SK-N-SH treated with all-trans-retinoic acid at 6 μM for 48 hours (cell line): ENCODE measurements around the gene SMYD3.

Source experiments
- ATAC-seq: fragments of 200-7000 bp; cut with Tn5 transposase; 3 replicates; pipeline ENCODE4 v1.9.1; 2020; ENCODE audit warnings: mild to moderate bottlenecking, moderate library complexity
- ARNTL ChIP-seq: fragments of 450-650 bp; formaldehyde crosslinking; IDR thresholded peaks from 2 replicates; pipeline ENCODE4 v1.5.0; 2020; ENCODE audit warnings: low read depth, mild to moderate bottlenecking, moderate library complexity, borderline replicate concordance
- BACH2 ChIP-seq: fragments of 250-450 bp; sonication (Bioruptor Pico); IDR thresholded peaks from 2 replicates; pipeline ENCODE4 v1.9.0; 2021; ENCODE audit warnings: mild to moderate bottlenecking, borderline replicate concordance
- CREB5 ChIP-seq: fragments of 250-450 bp; sonication (Bioruptor Pico); IDR thresholded peaks from 2 replicates; pipeline ENCODE4 v1.5.1; 2020; ENCODE audit warnings: low read depth, mild to moderate bottlenecking, moderate library complexity
- CSDC2 ChIP-seq: fragments of 250-450 bp; sonication (Bioruptor Pico); IDR thresholded peaks from 2 replicates; pipeline ENCODE4 v1.5.0; 2020; ENCODE audit warnings: mild to moderate bottlenecking, moderate library complexity
- CSRNP3 ChIP-seq: fragments of 250-450 bp; sonication (Bioruptor Pico); IDR thresholded peaks from 2 replicates; pipeline ENCODE4 v1.5.1; 2021; ENCODE audit warnings: mild to moderate bottlenecking, moderate library complexity
- ESRRG ChIP-seq: fragments of 250-450 bp; sonication (Bioruptor Pico); IDR thresholded peaks from 2 replicates; pipeline ENCODE4 v1.6.1; 2021; ENCODE audit warnings: mild to moderate bottlenecking
- GLIS3 ChIP-seq: fragments of 250-450 bp; sonication (Bioruptor Pico); IDR thresholded peaks from 2 replicates; pipeline ENCODE4 v1.5.0; 2020; ENCODE audit warnings: mild to moderate bottlenecking, moderate library complexity
- ISL1 ChIP-seq: fragments of 250-450 bp; sonication (Bioruptor Pico); IDR thresholded peaks from 2 replicates; pipeline ENCODE4 v2.1.2; 2022; ENCODE audit warnings: mild to moderate bottlenecking, moderate library complexity
- OSR1 ChIP-seq: fragments of 250-450 bp; sonication (Bioruptor Pico); IDR thresholded peaks from 2 replicates; pipeline ENCODE4 v1.8.0; 2022; ENCODE audit warnings: moderate library complexity, mild to moderate bottlenecking, inconsistent platforms
- PPARA ChIP-seq: fragments of 250-450 bp; sonication (Bioruptor Pico); IDR thresholded peaks from 2 replicates; pipeline ENCODE4 v1.5.0; 2020; ENCODE audit warnings: mild to moderate bottlenecking, borderline replicate concordance
- RARB ChIP-seq: fragments of 250-450 bp; sonication (Bioruptor Pico); IDR thresholded peaks from 2 replicates; pipeline ENCODE4 v1.8.0; 2021; ENCODE audit warnings: mild to moderate bottlenecking, moderate library complexity
- SNAI2 ChIP-seq: fragments of 250-450 bp; sonication (Bioruptor Pico); IDR thresholded peaks from 2 replicates; pipeline ENCODE4 v1.5.0; 2020; ENCODE audit warnings: mild to moderate bottlenecking, moderate library complexity
- TCF4 ChIP-seq: fragments of 250-450 bp; sonication (Bioruptor Pico); IDR thresholded peaks from 2 replicates; pipeline ENCODE4 v1.8.0; 2021; ENCODE audit warnings: mild to moderate bottlenecking, moderate library complexity, borderline replicate concordance
- TOX ChIP-seq: fragments of 250-450 bp; sonication (Bioruptor Pico); IDR thresholded peaks from 2 replicates; pipeline ENCODE4 v1.8.0; 2021; ENCODE audit warnings: mild to moderate bottlenecking, moderate library complexity, borderline replicate concordance
- TSHZ2 ChIP-seq: fragments of 250-450 bp; sonication (Bioruptor Pico); IDR thresholded peaks from 2 replicates; pipeline ENCODE4 v1.5.0; 2020; ENCODE audit warnings: mild to moderate bottlenecking, moderate library complexity
- ZC3H10 ChIP-seq: fragments of 250-450 bp; sonication (Bioruptor Pico); IDR thresholded peaks from 2 replicates; pipeline ENCODE4 v1.5.1; 2021; ENCODE audit warnings: mild to moderate bottlenecking, moderate library complexity
- ZFP3 ChIP-seq: fragments of 250-450 bp; sonication (Bioruptor Pico); IDR thresholded peaks from 2 replicates; pipeline ENCODE4 v1.5.0; 2020; ENCODE audit warnings: mild to moderate bottlenecking, moderate library complexity
- ZFP30 ChIP-seq: fragments of 450-650 bp; formaldehyde crosslinking; IDR thresholded peaks from 2 replicates; pipeline ENCODE4 v1.5.0; 2022; ENCODE audit warnings: mild to moderate bottlenecking, moderate library complexity
- ZNF565 ChIP-seq: fragments of 450-650 bp; formaldehyde crosslinking; conservative IDR thresholded peaks from 2 replicates; pipeline ENCODE4 v1.5.0; 2020; ENCODE audit warnings: low read depth, mild to moderate bottlenecking, moderate library complexity
- ZNF70 ChIP-seq: fragments of 450-650 bp; formaldehyde crosslinking; IDR thresholded peaks from 2 replicates; pipeline ENCODE4 v1.5.0; 2020; ENCODE audit warnings: mild to moderate bottlenecking, moderate library complexity
- ZNF8 ChIP-seq: fragments of 450-650 bp; formaldehyde crosslinking; IDR thresholded peaks from 2 replicates; pipeline ENCODE4 v1.5.0; 2020; ENCODE audit warnings: mild to moderate bottlenecking, moderate library complexity
- TF ChIP-seq, protein P1 (sequence below): fragments of 250-450 bp; sonication (Bioruptor Pico); IDR thresholded peaks from 2 replicates; pipeline ENCODE4 v1.8.0; 2021; ENCODE audit warnings: low read depth, mild to moderate bottlenecking, moderate library complexity, borderline replicate concordance
- TF ChIP-seq, protein P2 (sequence below): fragments of 250-450 bp; sonication (Bioruptor Pico); IDR thresholded peaks from 2 replicates; pipeline ENCODE4 v1.8.0; 2020; ENCODE audit warnings: mild to moderate bottlenecking, moderate library complexity, borderline replicate concordance

Gene SMYD3

GRCh38 chr1:245968775-245969174 is 538.3 kb downstream of the SMYD3 start:
- no peak for ATAC-seq
- TF ChIP-seq, protein P1, sequence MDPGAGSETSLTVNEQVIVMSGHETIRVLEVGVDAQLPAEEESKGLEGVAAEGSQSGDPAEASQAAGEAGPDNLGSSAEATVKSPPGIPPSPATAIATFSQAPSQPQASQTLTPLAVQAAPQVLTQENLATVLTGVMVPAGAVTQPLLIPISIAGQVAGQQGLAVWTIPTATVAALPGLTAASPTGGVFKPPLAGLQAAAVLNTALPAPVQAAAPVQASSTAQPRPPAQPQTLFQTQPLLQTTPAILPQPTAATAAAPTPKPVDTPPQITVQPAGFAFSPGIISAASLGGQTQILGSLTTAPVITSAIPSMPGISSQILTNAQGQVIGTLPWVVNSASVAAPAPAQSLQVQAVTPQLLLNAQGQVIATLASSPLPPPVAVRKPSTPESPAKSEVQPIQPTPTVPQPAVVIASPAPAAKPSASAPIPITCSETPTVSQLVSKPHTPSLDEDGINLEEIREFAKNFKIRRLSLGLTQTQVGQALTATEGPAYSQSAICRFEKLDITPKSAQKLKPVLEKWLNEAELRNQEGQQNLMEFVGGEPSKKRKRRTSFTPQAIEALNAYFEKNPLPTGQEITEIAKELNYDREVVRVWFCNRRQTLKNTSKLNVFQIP (CRISPR knock-in tag): no peak
- TF ChIP-seq GLIS3: no peak
- TF ChIP-seq ZFP30: no peak
- no peak for TF ChIP-seq PPARA (CRISPR knock-in tag)
- no peak for TF ChIP-seq TOX (CRISPR knock-in tag)
- no peak for TF ChIP-seq ARNTL (CRISPR knock-in tag)
- no peak for TF ChIP-seq SNAI2 (CRISPR knock-in tag)
- no peak for TF ChIP-seq ZNF70 (CRISPR knock-in tag)
- TF ChIP-seq BACH2: no peak
- no peak for TF ChIP-seq ZNF8 (CRISPR knock-in tag)
- no peak for TF ChIP-seq TCF4
- no peak for TF ChIP-seq ISL1 (CRISPR knock-in tag)
- no peak for TF ChIP-seq ESRRG
- no peak for TF ChIP-seq ZC3H10 (CRISPR knock-in tag)
- TF ChIP-seq OSR1 (CRISPR knock-in tag): no peak
- TF ChIP-seq RARB (CRISPR knock-in tag): no peak
- TF ChIP-seq CSDC2: no peak
- TF ChIP-seq, all 23 proteins: peak for 0

DNA sequence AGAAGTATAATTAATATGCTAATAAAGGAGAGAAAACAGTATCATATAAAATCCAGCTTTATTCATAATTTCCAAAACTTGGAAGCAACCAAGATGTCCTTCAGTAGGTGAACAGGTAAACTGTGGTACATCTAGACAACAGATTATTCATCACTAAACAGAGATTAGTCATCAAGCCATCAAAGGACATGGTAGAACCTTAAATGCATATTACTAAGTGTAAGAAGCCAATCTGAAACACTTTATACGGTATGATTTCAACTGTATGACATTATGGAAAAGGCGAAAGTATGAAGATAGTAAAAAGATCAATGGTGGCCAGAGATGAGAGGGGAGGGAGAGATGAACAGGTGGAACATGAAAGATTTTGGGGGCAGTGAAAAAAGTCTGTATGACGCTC is 541.7 kb downstream of the SMYD3 start:
- TF ChIP-seq ZC3H10 (CRISPR knock-in tag) (no peak), ZNF565 (CRISPR knock-in tag) (no peak), TOX (CRISPR knock-in tag) (no peak), ZNF70 (CRISPR knock-in tag) (no peak), ESRRG (no peak), RARB (CRISPR knock-in tag) (no peak), TCF4 (no peak), ISL1 (CRISPR knock-in tag) (no peak), OSR1 (CRISPR knock-in tag) (no peak), CREB5 (no peak), PPARA (CRISPR knock-in tag) (no peak), ZNF8 (CRISPR knock-in tag) (no peak), CSRNP3 (CRISPR knock-in tag) (no peak), CSDC2 (no peak), BACH2 (no peak), TSHZ2 (no peak), ZFP3 (CRISPR knock-in tag) (no peak)
- TF ChIP-seq, protein P2, sequence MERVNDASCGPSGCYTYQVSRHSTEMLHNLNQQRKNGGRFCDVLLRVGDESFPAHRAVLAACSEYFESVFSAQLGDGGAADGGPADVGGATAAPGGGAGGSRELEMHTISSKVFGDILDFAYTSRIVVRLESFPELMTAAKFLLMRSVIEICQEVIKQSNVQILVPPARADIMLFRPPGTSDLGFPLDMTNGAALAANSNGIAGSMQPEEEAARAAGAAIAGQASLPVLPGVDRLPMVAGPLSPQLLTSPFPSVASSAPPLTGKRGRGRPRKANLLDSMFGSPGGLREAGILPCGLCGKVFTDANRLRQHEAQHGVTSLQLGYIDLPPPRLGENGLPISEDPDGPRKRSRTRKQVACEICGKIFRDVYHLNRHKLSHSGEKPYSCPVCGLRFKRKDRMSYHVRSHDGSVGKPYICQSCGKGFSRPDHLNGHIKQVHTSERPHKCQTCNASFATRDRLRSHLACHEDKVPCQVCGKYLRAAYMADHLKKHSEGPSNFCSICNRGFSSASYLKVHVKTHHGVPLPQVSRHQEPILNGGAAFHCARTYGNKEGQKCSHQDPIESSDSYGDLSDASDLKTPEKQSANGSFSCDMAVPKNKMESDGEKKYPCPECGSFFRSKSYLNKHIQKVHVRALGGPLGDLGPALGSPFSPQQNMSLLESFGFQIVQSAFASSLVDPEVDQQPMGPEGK (CRISPR knock-in tag): no peak
- no peak for ATAC-seq

DNA sequence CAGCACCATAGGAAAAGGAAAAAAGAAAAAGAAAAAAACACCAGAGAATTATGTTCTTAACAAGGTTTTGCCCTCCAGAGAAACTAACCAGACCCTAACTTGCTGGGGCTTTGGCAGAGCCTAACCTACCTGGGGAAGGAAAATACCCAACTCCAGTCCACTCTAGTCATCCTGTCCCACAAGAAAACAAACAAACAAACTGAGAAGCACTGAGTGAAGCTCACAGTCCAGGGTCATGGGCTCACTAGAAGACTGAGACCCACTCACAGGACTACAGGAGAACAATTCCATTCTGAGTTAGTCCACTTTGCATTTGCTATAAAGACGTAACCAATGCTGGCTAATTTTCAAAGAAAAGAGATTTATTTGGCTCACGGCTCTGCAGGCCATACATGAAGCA is 543.4 kb downstream of the SMYD3 start:
- ATAC-seq: no peak
- TF ChIP-seq BACH2: no peak
- TF ChIP-seq, protein P2 (CRISPR knock-in tag): no peak
- TF ChIP-seq ZFP30: no peak
